Muscle of leg (tissue), 11 donors: ENCODE measurements around the gene EIF2S1. TPM values are rescaled to one million over a fixed set of nuclear protein-coding genes. Genes with fewer than 3 reads are reported as not detected.
"Not testable (repeated sequence)": the region's sequence is repeated elsewhere in the genome, so short reads cannot be mapped to it uniquely, and the experiment has no call there.

Experiments used
- DNase-seq: peaks from one replicate; pipeline ENCODE4 v3.0.0; 2013
- H3K27ac ChIP-seq: one replicate; pipeline ENCODE4 v1.5.1; 2013; ENCODE audit warnings: mild to moderate bottlenecking, low read length, control low read depth
- H3K27me3 ChIP-seq: one replicate; pipeline ENCODE4 v1.6.1; 2013; ENCODE audit warnings: low read length; ENCODE audit not compliant: control insufficient read depth, insufficient read depth
- H3K36me3 ChIP-seq: one replicate; pipeline ENCODE4 v1.6.1; 2013; ENCODE audit warnings: low read length; ENCODE audit not compliant: control insufficient read depth, insufficient read depth
- H3K4me1 ChIP-seq: one replicate; pipeline ENCODE4 v1.6.1; 2013; ENCODE audit warnings: low read length; ENCODE audit not compliant: control insufficient read depth, insufficient read depth
- H3K4me3 ChIP-seq: one replicate; pipeline ENCODE4 v1.5.1; 2013; ENCODE audit warnings: low read length, control low read depth
- H3K9me3 ChIP-seq: replicated peaks from 2 replicates; pipeline ENCODE4 v1.6.1; 2013; ENCODE audit warnings: low read depth, low read length; ENCODE audit not compliant: control insufficient read depth
- WGBS: methylation state at CpG from one replicate; pipeline ENCODE4 v1.1.5; 2013; ENCODE audit warnings: missing lambda C conversion rate; ENCODE audit not compliant: insufficient coverage; 5-methylcytosine and 5-hydroxymethylcytosine counted together
- polyA plus RNA-seq, 8 donors: library from polyadenylated mRNA; unstranded; fragments of 120-200 nt; gene quantifications; one replicate each; pipeline versions ENCODE4 v1.2.1 to v1.2.3, GENCODE V29; 2013; ENCODE audit warnings: inconsistent platforms in 1 of 8, low replicate concordance in 1 of 8; ENCODE audit not compliant: insufficient read length in 8 of 8, insufficient read depth in 1 of 8
- total RNA-seq: library from RNA; stranded (reverse); fragments of 120-200 nt; gene quantifications from one replicate; pipeline ENCODE4 v1.2.4, GENCODE V29; 2013

The EIF2S1 gene
- total and polyA plus RNA-seq, 9 donors: 60.3 to 97.4 (median 90.0) TPM

- Histone ChIP-seq H3K36me3 (peaks cover 37% of the 10 kb centered on the region), H3K27ac (no peak overlapping the region), H3K27me3 (no peaks in the 10 kb centered on the region), H3K9me3 (no peaks in the 10 kb centered on the region), H3K4me1 (no peaks in the 10 kb centered on the region), H3K4me3 (no peak overlapping the region)
- DNase-seq: no peak
- no CpG with 5 or more reads among the region's 2 CpGs for WGBS
These were observed 24.3 kb upstream of the EIF2S1 start for GRCh38 chr14:67335781-67336180.

GRCh38 chr14:67341231-67341630 is 18.9 kb upstream of the EIF2S1 start:
- not testable (repeated sequence) for H3K4me3 ChIP-seq, H3K9me3 ChIP-seq, DNase-seq, H3K27ac ChIP-seq, H3K27me3 ChIP-seq, H3K4me1 ChIP-seq
- WGBS: 97% methylated on average over 13 of the region's 31 CpGs
- H3K36me3 ChIP-seq: peaks cover 33% of the 10 kb centered on the region

- H3K9me3 ChIP-seq: no peaks in the 10 kb centered on the region
- no peak overlapping the region for H3K4me3 ChIP-seq
- H3K4me1 ChIP-seq: no peaks in the 10 kb centered on the region
- H3K27me3 ChIP-seq: no peaks in the 10 kb centered on the region
- DNase-seq: no peak
- no peak overlapping the region for H3K27ac ChIP-seq
- no CpG with 5 or more reads among the region's 4 CpGs for WGBS
- peaks cover 23% of the 10 kb centered on the region for H3K36me3 ChIP-seq
These were observed 16.4 kb upstream of the EIF2S1 start for GRCh38 chr14:67343601-67344230.

GRCh38 chr14:67345583-67345982 is 14.5 kb upstream of the EIF2S1 start:
- H3K4me1 ChIP-seq: no peaks in the 10 kb centered on the region
- DNase-seq: no peak
- H3K36me3 ChIP-seq: peaks cover 28% of the 10 kb centered on the region

GRCh38 chr14:67352055-67352454 is 8.1 kb upstream of the EIF2S1 start:
- Histone ChIP-seq H3K27ac (no peak overlapping the region), H3K4me3 (no peak overlapping the region), H3K27me3 (no peaks in the 10 kb centered on the region), H3K9me3 (no peaks in the 10 kb centered on the region), H3K4me1 (no peaks in the 10 kb centered on the region), H3K36me3 (peaks cover 28% of the 10 kb centered on the region)
- no CpG with 5 or more reads among the region's 5 CpGs for WGBS
- no peak for DNase-seq

More at GRCh38 chr14:67345583-67345982, 14.5 kb upstream of the EIF2S1 start:
- Histone ChIP-seq H3K27me3 (no peaks in the 10 kb centered on the region), H3K4me3 (no peak overlapping the region), H3K9me3 (no peaks in the 10 kb centered on the region), H3K27ac (no peak overlapping the region)

- 80% methylated on average over 1 of the region's 4 CpGs for WGBS
- no peaks in the 10 kb centered on the region for H3K9me3 ChIP-seq
- no peak overlapping the region for H3K27ac ChIP-seq
- H3K27me3 ChIP-seq: no peaks in the 10 kb centered on the region
- H3K4me1 ChIP-seq: peaks cover 12% of the 10 kb centered on the region
- peaks cover 5% of the 10 kb centered on the region for H3K36me3 ChIP-seq
- no peak overlapping the region for H3K4me3 ChIP-seq
- DNase-seq: no peak
These were observed 2.8 kb upstream of the EIF2S1 start for GRCh38 chr14:67357186-67357968.

GRCh38 chr14:67357969-67358354 is 2.2 kb upstream of the EIF2S1 start:
- H3K9me3 ChIP-seq: no peaks in the 10 kb centered on the region
- no peak overlapping the region for H3K4me3 ChIP-seq
- WGBS: no CpG with 5 or more reads among the region's 9 CpGs
- H3K4me1 ChIP-seq: peaks cover 12% of the 10 kb centered on the region
- H3K27ac ChIP-seq: no peak overlapping the region
- H3K36me3 ChIP-seq: peaks cover 3% of the 10 kb centered on the region
- no peaks in the 10 kb centered on the region for H3K27me3 ChIP-seq
- DNase-seq: no peak

- H3K36me3 ChIP-seq: no peaks in the 10 kb centered on the region
- WGBS: 1% methylated on average over 28 of the region's 38 CpGs
- no peaks in the 10 kb centered on the region for H3K27me3 ChIP-seq
- H3K4me3 ChIP-seq: peak overlapping the region; percentile 83
- no peak for DNase-seq
- H3K4me1 ChIP-seq: peaks cover 12% of the 10 kb centered on the region
- H3K9me3 ChIP-seq: no peaks in the 10 kb centered on the region
- peak overlapping the region; percentile 86 for H3K27ac ChIP-seq
These were observed 979 bp upstream of the EIF2S1 start for GRCh38 chr14:67358924-67359774.

- H3K4me1 ChIP-seq: peaks cover 12% of the 10 kb centered on the region
- no peak for DNase-seq
- H3K9me3 ChIP-seq: no peaks in the 10 kb centered on the region
- WGBS: 0% methylated on average over 24 of the region's 34 CpGs
- H3K27me3 ChIP-seq: no peaks in the 10 kb centered on the region
- H3K4me3 ChIP-seq: peak overlapping the region; percentile 70
- H3K27ac ChIP-seq: peak overlapping the region; percentile 97
- H3K36me3 ChIP-seq: peaks cover 4% of the 10 kb centered on the region
These were observed 510 bp downstream of the EIF2S1 start for GRCh38 chr14:67360470-67361206.
